Naive thymus-derived CD4-positive, alpha-beta T cell (primary cell): ENCODE measurements around the gene TACO1. TPM values are rescaled to one million over a fixed set of nuclear protein-coding genes. Genes with fewer than 3 reads are reported as not detected.
A peak's percentile ranks its signal among the peaks of the same experiment; 100 is the strongest.

Source experiments
- ATAC-seq: fragments of 150-1000 bp; cut with Tn5 transposase; 2 replicates; pipeline ENCODE4 v1.10.0; 2021; ENCODE audit warnings: mild to moderate bottlenecking, moderate library complexity
- CTCF ChIA-PET: fragments of 350-600 bp; sonication (Branson Sonifier 250); formaldehyde crosslinking; loops from one replicate; lab custom pipeline; 2021; ENCODE audit warnings: antibody characterized with exemption; lab: Charles Lee
- POLR2A ChIA-PET: fragments of 350-600 bp; sonication (Branson Sonifier 250); formaldehyde crosslinking; loops from one replicate; lab custom pipeline; 2021; ENCODE audit warnings: antibody characterized with exemption, inconsistent platforms; lab: Charles Lee
- DNase-seq, 9 donors: peaks; one replicate each; pipeline versions ENCODE4 v3.0.0 to v3.0.0-alpha.2; 2020 to 2022; ENCODE audit warnings: mixed read lengths in 1 of 9
- H3K27ac ChIP-seq: one replicate; pipeline ENCODE4 v1.7.0; 2013; ENCODE audit warnings: mild to moderate bottlenecking, low read depth, low read length, moderate library complexity
- H3K27me3 ChIP-seq, 2 donors: one replicate each; pipeline ENCODE4 v1.7.0; 2013; ENCODE audit warnings: low read length in 2 of 2, mild to moderate bottlenecking in 2 of 2, moderate library complexity in 2 of 2; ENCODE audit not compliant: control insufficient read depth in 2 of 2, insufficient read depth in 2 of 2
- H3K36me3 ChIP-seq, 3 experiments: 1 replicate in 2 of 3; 2 replicates in 1 of 3; pipeline ENCODE4 v1.7.0; 2013; ENCODE audit warnings: low read length in 3 of 3, mild to moderate bottlenecking in 3 of 3, moderate library complexity in 1 of 3; ENCODE audit not compliant: insufficient read depth in 3 of 3, control insufficient read depth in 2 of 3
- H3K4me1 ChIP-seq, 2 donors: one replicate each; pipeline ENCODE4 v1.7.0; 2013; ENCODE audit warnings: low read length in 2 of 2, mild to moderate bottlenecking in 2 of 2, moderate library complexity in 1 of 2; ENCODE audit not compliant: control insufficient read depth in 2 of 2, insufficient read depth in 2 of 2
- H3K4me3 ChIP-seq: 2 replicates; pipeline ENCODE4 v1.7.0; 2013; ENCODE audit warnings: mild to moderate bottlenecking, low read length
- H3K9me3 ChIP-seq, 3 experiments: 1 replicate in 2 of 3; 2 replicates in 1 of 3; pipeline ENCODE4 v1.7.0; 2013; ENCODE audit warnings: low read length in 3 of 3; ENCODE audit not compliant: control insufficient read depth in 2 of 3
- H3K27ac Mint-ChIP-seq, 9 donors: one replicate each; pipeline ENCODE4 v1.8.0; 2020 to 2022; ENCODE audit warnings: mixed read lengths in 9 of 9, mild to moderate bottlenecking in 8 of 9, moderate library complexity in 5 of 9, inconsistent platforms in 2 of 9
- H3K27me3 Mint-ChIP-seq, 5 donors: one replicate each; pipeline ENCODE4 v1.8.0; 2021 to 2022; ENCODE audit warnings: mixed read lengths in 5 of 5, mild to moderate bottlenecking in 1 of 5
- H3K36me3 Mint-ChIP-seq, 5 donors: one replicate each; pipeline ENCODE4 v1.8.0; 2020 to 2022; ENCODE audit warnings: mixed read lengths in 5 of 5, mild to moderate bottlenecking in 3 of 5, inconsistent platforms in 1 of 5
- H3K4me1 Mint-ChIP-seq, 7 donors: one replicate each; pipeline ENCODE4 v1.8.0; 2020 to 2022; ENCODE audit warnings: mixed read lengths in 7 of 7, mild to moderate bottlenecking in 3 of 7, inconsistent platforms in 1 of 7
- H3K4me3 Mint-ChIP-seq, 10 donors: one replicate each; pipeline ENCODE4 v1.8.0; 2020 to 2022; ENCODE audit warnings: mild to moderate bottlenecking in 10 of 10, mixed read lengths in 10 of 10, moderate library complexity in 6 of 10, inconsistent platforms in 2 of 10
- H3K9me3 Mint-ChIP-seq, 11 donors: one replicate each; pipeline ENCODE4 v1.8.0; 2020 to 2022; ENCODE audit warnings: mixed read lengths in 11 of 11, mild to moderate bottlenecking in 4 of 11, inconsistent platforms in 1 of 11, moderate library complexity in 1 of 11
- intact Hi-C, 2 donors: fragments of 100-400 bp; cut with micrococcal nuclease; formaldehyde crosslinking; loops; one replicate each; pipeline ENCODE4 v1.15.1; 2023
- polyA plus RNA-seq, 2 donors: library from polyadenylated mRNA; unstranded; fragments of 300-500 nt; fragmentation: Illumina TruSeq; gene quantifications; one replicate each; pipeline ENCODE4 v1.2.3, GENCODE V29; 2021
- total RNA-seq, 6 experiments: library from RNA in 5 of 6; stranded (reverse) in 5 of 6; gene quantifications; 1 replicate in 5 of 6; 2 replicates in 1 of 6; pipeline ENCODE4 v1.2.3 and lab custom pipeline; 2021 to 2026

TACO1 gene
- total and polyA plus RNA-seq, 7 experiments from 2014 or later: 11.1 to 21.2 (median 16.8) TPM

DNA sequence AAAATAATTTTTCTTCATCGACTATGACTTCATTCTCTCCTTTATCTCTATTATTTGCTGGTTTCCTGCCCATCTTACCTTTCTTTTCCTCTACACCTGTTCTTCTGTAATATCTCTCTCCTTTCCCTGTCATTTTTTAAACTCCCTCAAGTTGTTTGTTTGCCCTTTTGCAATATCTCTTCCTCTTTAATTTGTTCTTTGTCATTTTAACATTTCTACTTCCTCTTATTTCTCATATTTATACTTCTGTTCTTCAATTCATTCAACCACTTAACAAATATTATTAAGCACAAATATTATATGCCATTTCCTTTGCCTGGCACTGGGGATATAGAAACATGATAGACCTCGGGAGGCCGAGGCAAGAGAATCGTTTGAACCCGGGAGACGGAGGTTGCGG, 44.2 kb downstream of the TACO1 start:
- Mint-ChIP-seq H3K4me1 (peaks cover 10 to 36% (median 20%) of the 10 kb centered on the region in 7 donors), H3K27ac (peak overlapping the region in 5 of 9 donors; percentile 11 to 48 (median 34)), H3K36me3 (peaks cover 3 to 46% (median 12%) of the 10 kb centered on the region in 5 donors), H3K9me3 (no peaks in the 10 kb centered on the region), H3K27me3 (no peaks in the 10 kb centered on the region), H3K4me3 (peak overlapping the region in 1 of 10 donors; percentile 6)
- no peaks in the 10 kb centered on the region for H3K27me3 ChIP-seq
- no peak for ATAC-seq
- POLR2A ChIA-PET: no interaction called here
- peaks cover 0 to 4% of the 10 kb centered on the region in 2 donors for H3K4me1 ChIP-seq
- no peak overlapping the region for H3K4me3 ChIP-seq
- intact Hi-C loops: no loop called here
- no peaks in the 10 kb centered on the region for H3K9me3 ChIP-seq
- H3K36me3 ChIP-seq: peaks cover 7 to 30% (median 8%) of the 10 kb centered on the region in 3 experiments
- DNase-seq: no peak
- CTCF ChIA-PET: no interaction called here
- H3K27ac ChIP-seq: no peak overlapping the region

DNA sequence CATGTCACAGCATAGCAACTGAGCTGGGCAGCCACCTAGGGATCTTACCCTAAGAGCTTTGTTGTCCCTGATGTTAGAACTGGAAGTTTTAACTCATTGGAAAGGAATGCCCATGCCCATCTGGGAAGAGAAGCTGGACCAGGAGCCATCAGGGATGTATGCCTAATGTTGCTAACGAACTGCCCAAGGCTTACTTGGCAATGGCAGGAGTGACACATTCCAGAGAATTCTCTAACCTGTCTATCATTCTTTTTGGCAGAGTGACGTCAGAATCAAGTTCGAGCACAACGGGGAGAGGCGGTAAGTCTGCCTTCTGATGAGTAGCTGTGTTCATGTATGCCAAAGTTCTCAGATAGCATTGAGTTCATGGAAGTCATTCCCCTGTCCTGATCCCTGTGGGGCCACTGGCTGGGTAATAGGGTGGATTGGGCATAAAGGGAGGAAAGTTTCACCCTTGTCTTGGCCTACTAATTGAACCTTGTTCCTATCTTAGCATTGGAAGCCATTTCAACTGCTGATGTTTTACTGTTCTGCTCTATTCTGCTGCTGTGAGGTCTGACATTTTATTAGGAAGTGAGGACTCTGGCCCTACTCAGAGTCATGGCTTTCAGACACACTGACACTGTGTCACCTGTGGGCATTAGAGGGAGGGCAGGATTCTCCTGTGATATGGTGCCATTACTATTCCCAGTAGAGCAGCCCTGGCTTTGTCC, 45.2 kb downstream of the TACO1 start:
- Histone ChIP-seq H3K36me3 (peaks cover 7 to 32% (median 8%) of the 10 kb centered on the region in 3 experiments), H3K9me3 (no peaks in the 10 kb centered on the region), H3K27ac (no peak overlapping the region), H3K27me3 (no peaks in the 10 kb centered on the region), H3K4me3 (no peak overlapping the region), H3K4me1 (peaks cover 0 to 4% of the 10 kb centered on the region in 2 donors)
- intact Hi-C loops: no loop called here
- Mint-ChIP-seq H3K9me3 (no peaks in the 10 kb centered on the region), H3K27ac (peak overlapping the region in 3 of 9 donors; percentile 0 to 76 (median 66)), H3K4me3 (no peak overlapping the region), H3K4me1 (peaks cover 12 to 32% (median 20%) of the 10 kb centered on the region in 7 donors), H3K27me3 (no peaks in the 10 kb centered on the region), H3K36me3 (peaks cover 3 to 48% (median 12%) of the 10 kb centered on the region in 5 donors)
- ATAC-seq: peak; percentile 38
- ChIA-PET POLR2A (interaction anchor here (0.6 to 1.0 kb wide), 2 partner anchors 19 to 24 kb away, joined by 3 to 4 read pairs; partner anchors contain the start of gene MAP3K3), CTCF (interaction anchor here (1.4 kb wide), 1 partner anchor 33 kb away, joined by 3 read pairs; no protein-coding TSS in a partner anchor)
- DNase-seq: no peak

DNA sequence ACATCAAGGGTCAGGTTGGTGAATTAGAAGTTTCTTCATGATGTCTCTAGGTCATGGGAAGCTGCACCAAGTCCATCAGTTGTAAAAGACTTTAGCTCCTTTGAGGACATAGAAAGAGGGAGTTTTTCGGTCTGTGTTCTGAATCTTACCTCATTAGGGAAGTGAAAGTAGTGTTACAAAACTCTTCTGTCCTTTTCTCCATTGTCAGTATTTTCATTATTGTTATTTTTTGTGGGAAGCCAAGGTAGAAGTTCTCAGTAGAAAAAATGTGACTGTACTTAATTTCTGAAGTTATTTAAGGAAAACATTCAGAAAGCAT, 45.8 kb downstream of the TACO1 start:
- CTCF ChIA-PET: interaction anchor here (1.4 kb wide), 1 partner anchor 34 kb away, joined by 3 read pairs; no protein-coding TSS in a partner anchor
- Histone ChIP-seq H3K4me1 (peaks cover 0 to 4% of the 10 kb centered on the region in 2 donors), H3K9me3 (no peaks in the 10 kb centered on the region), H3K27ac (no peak overlapping the region), H3K36me3 (peaks cover 7 to 32% (median 8%) of the 10 kb centered on the region in 3 experiments), H3K4me3 (no peak overlapping the region), H3K27me3 (no peaks in the 10 kb centered on the region)
- Mint-ChIP-seq H3K36me3 (peaks cover 3 to 48% (median 13%) of the 10 kb centered on the region in 5 donors), H3K27ac (peak overlapping the region in 3 of 9 donors; percentile 0 to 66 (median 42)), H3K4me1 (peaks cover 12 to 30% (median 20%) of the 10 kb centered on the region in 7 donors), H3K4me3 (no peak overlapping the region), H3K27me3 (no peaks in the 10 kb centered on the region), H3K9me3 (no peaks in the 10 kb centered on the region)
- no peak for DNase-seq
- peak; percentile 48 for ATAC-seq
- POLR2A ChIA-PET: interaction anchor here (1.0 kb wide), 1 partner anchor 25 kb away, joined by 4 read pairs; the partner anchor contains the start of gene MAP3K3
- intact Hi-C loops: no loop called here

DNA sequence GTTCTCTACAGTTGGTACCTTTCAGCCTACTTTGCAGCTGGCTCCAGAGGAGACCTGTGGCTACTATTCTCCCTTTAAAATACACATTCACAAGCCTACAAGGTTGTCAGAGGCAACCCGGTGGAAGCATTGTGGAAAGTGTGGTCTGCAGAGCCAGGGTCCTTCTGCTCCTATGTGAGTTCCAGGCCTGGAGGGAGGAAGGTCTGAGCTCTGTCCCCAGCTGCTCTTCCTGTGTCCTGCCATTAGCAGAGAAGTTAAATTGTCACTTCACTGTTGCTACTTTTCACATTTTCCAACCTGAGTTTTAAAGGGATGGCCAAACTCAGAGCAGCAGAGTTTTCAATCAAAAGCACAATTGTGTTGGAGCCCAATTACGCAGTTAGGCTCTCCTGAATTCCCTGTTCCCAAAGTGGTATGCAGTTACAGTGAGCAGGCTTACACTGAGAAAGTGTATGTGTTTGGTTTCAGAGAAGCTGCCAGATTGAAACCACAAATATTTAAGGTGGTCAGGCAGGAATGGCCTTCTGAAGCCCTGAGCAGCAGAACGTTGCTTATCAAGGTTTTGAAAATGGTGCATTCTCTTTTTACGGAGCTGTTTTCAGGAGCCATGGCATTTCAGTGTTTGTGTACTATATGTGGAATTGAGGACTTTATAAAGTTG, 46.5 kb downstream of the TACO1 start:
- H3K36me3 ChIP-seq: peaks cover 7 to 34% (median 8%) of the 10 kb centered on the region in 3 experiments
- H3K4me1 Mint-ChIP-seq: peaks cover 11 to 29% (median 18%) of the 10 kb centered on the region in 7 donors
- no peaks in the 10 kb centered on the region for H3K27me3 ChIP-seq
- peaks cover 5 to 51% (median 17%) of the 10 kb centered on the region in 5 donors for H3K36me3 Mint-ChIP-seq
- H3K9me3 Mint-ChIP-seq: no peaks in the 10 kb centered on the region
- H3K4me3 Mint-ChIP-seq: no peak overlapping the region
- no peak for DNase-seq
- H3K4me1 ChIP-seq: peaks cover 0 to 4% of the 10 kb centered on the region in 2 donors
- ATAC-seq: no peak
- ChIA-PET POLR2A (interaction anchor here (0.7 to 1.0 kb wide), 2 partner anchors 17 to 25 kb away, joined by 3 to 4 read pairs; partner anchors contain the start of gene MAP3K3), CTCF (no interaction called here)
- H3K27ac Mint-ChIP-seq: peak overlapping the region in 1 of 9 donors; percentile 42
- H3K9me3 ChIP-seq: no peaks in the 10 kb centered on the region
- no peak overlapping the region for H3K27ac ChIP-seq
- intact Hi-C loops: no loop called here
- no peak overlapping the region for H3K4me3 ChIP-seq
- H3K27me3 Mint-ChIP-seq: no peaks in the 10 kb centered on the region

DNA sequence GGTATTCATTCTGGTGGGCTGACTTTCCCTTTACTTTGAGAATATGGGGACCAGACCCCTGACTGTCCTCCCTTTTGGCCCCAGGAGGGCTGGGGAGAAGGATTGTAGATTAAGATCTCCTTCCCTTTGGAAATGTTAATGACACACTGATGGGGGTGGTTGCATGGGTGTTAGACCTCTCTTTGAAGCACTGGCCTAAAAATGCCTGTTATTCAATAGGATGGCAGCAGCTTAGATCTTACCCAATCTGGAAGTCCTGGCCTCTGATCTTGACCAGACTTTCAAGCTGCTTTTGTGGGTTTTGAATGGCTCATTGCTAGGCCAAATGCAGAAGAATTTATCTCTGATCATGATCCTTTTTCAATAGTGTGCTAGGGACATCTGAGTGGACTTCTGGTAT, 47.2 kb downstream of the TACO1 start:
- no peaks in the 10 kb centered on the region for H3K27me3 ChIP-seq
- Mint-ChIP-seq H3K27me3 (no peaks in the 10 kb centered on the region), H3K36me3 (peaks cover 6 to 58% (median 18%) of the 10 kb centered on the region in 5 donors), H3K27ac (no peak overlapping the region), H3K4me1 (peaks cover 11 to 29% (median 19%) of the 10 kb centered on the region in 7 donors), H3K9me3 (no peaks in the 10 kb centered on the region), H3K4me3 (no peak overlapping the region)
- no peak for DNase-seq
- H3K9me3 ChIP-seq: no peaks in the 10 kb centered on the region
- intact Hi-C loops: no loop called here
- peaks cover 7 to 42% (median 14%) of the 10 kb centered on the region in 3 experiments for H3K36me3 ChIP-seq
- no peak overlapping the region for H3K4me3 ChIP-seq
- CTCF ChIA-PET: no interaction called here
- peaks cover 0 to 4% of the 10 kb centered on the region in 2 donors for H3K4me1 ChIP-seq
- no peak overlapping the region for H3K27ac ChIP-seq
- ATAC-seq: no peak
- POLR2A ChIA-PET: no interaction called here

DNA sequence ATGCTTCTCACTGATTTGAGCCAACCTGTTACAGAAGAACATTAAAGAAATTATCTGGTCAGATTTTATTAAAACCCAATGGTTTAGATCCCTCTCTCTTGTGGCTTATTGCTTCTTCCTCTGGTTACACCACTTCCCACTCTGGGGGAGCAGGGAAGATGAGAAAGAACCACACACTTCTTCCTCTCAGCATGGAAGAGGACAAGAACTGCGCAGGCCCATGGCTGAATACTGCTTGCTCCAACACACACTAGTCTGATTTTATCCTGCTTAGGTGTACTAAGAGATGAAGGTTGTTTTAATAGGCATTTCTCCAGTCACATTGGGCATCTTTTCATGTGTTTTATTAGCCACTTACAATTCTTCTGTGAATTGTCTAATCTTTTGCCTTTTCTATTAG, 49.1 kb downstream of the TACO1 start:
- H3K27ac Mint-ChIP-seq: peak overlapping the region in 4 of 9 donors; percentile 6 to 75 (median 32)
- H3K36me3 ChIP-seq: peaks cover 7 to 53% (median 17%) of the 10 kb centered on the region in 3 experiments
- no peaks in the 10 kb centered on the region for H3K9me3 ChIP-seq
- no peak overlapping the region for H3K4me3 Mint-ChIP-seq
- H3K4me1 ChIP-seq: peaks cover 0 to 4% of the 10 kb centered on the region in 2 donors
- ChIA-PET CTCF (no interaction called here), POLR2A (no interaction called here)
- H3K27ac ChIP-seq: no peak overlapping the region
- H3K27me3 Mint-ChIP-seq: no peaks in the 10 kb centered on the region
- H3K36me3 Mint-ChIP-seq: peaks cover 10 to 70% (median 21%) of the 10 kb centered on the region in 5 donors
- ATAC-seq (peak; percentile 55), DNase-seq (no peak)
- no peaks in the 10 kb centered on the region for H3K9me3 Mint-ChIP-seq
- peaks cover 11 to 26% (median 16%) of the 10 kb centered on the region in 7 donors for H3K4me1 Mint-ChIP-seq
- intact Hi-C loops: no loop called here
- no peaks in the 10 kb centered on the region for H3K27me3 ChIP-seq
- H3K4me3 ChIP-seq: no peak overlapping the region
